GM18511 (cell line): ENCODE results near the gene TUBGCP6.

Source experiments
- ATAC-seq: cut with Tn5 transposase; IDR thresholded peaks from one replicate; pipeline ENCODE4 v1.9.1; 2021; ENCODE audit warnings: mild to moderate bottlenecking, moderate library complexity; ENCODE audit not compliant: unreplicated experiment

The TUBGCP6 gene

DNA sequence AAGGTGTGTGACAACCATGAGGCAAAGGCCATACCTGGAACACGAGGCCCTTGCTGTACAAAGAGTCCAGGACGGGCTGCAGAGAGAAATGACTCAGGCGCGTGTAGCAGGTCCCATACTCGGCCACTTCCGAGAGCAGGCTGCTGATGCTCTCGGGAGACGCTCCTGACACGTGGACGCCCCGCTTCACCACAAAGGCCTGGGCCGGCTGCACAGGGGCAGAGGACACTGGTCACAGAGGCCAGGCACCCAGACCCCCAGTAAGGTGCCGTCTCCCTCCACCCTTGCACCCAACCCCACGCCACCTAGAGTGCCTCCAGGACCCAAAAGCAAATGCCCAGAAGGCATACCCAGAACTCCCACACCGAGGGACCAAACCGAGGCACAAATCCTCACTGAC is 15.5 kb downstream of the TUBGCP6 start:
- no peak for ATAC-seq

GRCh38 chr22:50228366-50228765 is 16.5 kb downstream of the TUBGCP6 start:
- ATAC-seq, result no peak

DNA sequence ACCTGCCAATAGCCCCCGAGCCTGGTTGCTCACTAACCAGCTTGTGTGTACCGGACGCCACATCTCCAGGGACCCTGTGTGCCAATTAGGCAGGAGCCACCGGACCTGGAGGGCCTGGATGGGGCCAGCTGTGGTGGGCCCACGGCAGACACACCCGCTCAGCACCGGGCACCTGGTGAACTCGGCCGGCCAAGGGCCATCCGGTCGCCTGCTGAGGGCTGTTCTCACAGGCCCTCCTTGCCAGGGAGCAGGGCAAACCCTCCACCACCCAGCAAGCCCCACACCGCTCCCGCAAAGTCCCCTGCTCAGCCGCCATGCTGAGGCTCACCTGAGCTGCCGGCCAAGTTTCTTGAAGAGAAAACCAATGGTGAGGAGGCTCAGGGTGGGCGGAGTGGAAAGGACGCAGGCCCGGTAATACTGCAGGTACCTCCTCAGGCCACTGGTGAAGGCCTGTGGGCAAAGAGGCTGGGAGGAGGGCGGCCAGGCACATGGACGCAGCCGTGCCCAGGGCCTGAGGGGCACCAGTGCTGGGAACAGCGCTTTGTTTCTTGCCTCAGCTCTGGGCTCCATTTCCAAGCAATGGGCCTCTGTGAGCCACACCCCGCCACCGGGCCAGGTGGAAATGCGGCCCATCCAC is 17.1 kb downstream of the TUBGCP6 start:
- no peak for ATAC-seq

DNA sequence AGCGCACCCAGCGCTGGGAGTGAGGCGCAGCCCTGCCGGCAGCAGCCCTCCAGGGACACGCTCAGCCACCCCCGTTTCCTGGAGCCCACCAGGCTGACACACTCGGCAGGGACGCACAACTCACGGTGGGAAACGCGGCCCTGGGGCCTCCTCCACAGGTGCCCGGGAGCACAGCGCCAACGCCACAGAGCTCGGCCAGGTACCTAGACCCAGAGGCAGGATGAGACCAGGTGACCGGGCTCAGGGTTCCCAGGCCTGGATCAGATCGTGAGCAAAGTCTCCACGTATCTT is 18.0 kb downstream of the TUBGCP6 start:
- no peak for ATAC-seq

GRCh38 chr22:50226063-50226874 is 18.6 kb downstream of the TUBGCP6 start:
- no peak for ATAC-seq

- no peak for ATAC-seq
These were observed 19.4 kb downstream of the TUBGCP6 start for GRCh38 chr22:50225200-50225969.

DNA sequence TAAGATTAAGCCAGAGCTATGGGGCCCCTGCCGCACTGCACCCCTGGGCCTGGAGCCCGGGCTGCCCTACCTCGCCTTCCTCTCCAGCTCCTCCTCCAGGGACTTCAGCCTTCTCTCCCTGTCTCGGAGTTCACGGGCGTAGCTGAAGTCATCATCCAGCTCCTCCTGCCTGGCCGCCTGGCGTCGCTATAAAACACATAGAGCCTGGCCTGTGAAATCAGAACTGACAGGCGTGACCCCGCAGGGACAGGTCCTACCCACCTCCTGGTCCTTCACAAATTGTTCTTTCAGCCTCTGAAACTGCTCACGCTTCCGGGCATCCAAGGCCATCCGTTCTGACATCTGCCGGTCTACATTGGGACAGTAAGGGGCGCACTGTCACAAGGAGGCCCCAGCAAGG is 20.8 kb downstream of the TUBGCP6 start:
- ATAC-seq, result no peak

GRCh38 chr22:50222508-50222907 is 22.3 kb downstream of the TUBGCP6 start:
- no peak for ATAC-seq

- ATAC-seq, result no peak
These were observed 23.2 kb downstream of the TUBGCP6 start for GRCh38 chr22:50221410-50222300.

- ATAC-seq, result no peak
These were observed 24.0 kb downstream of the TUBGCP6 start for GRCh38 chr22:50220603-50221409.

- no peak for ATAC-seq
These were observed 24.8 kb downstream of the TUBGCP6 start for GRCh38 chr22:50219800-50220602.

DNA sequence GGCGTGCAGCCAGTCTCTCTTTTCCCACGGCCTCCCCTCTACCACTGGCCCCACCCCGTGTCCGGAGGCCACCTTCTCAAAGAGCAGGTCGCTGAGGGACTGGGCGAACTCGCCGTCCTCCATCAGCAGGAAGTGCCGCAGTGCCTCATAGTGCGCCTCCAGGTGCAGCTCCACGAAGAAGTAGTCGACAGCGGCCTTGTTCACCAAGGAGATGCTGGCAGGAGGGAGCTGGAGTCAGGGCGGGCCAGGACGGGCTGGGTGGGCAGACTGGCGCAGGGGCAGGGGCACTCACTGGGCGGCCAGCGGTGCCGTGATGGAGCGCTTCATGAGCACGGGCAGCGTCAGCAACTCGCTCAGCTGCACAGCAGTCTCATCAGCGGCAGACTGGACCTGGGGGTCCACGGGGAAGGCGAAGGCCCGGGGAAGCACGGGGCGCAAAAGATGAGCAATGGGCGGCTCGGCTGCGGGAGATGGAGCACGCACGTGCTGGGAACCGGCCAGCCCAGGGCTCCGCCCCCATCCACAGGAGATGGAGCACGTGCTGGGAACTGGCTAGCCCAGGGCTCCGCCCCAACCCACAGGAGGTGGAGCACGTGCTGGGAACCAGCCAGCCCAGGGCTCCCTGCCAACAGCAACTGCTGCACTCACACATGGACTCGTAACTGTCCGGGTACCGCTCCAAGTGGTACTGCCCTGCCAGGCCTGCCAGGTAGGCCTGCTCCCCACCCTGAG is 25.7 kb downstream of the TUBGCP6 start:
- ATAC-seq, result no peak

GRCh38 chr22:50218153-50218995 is 26.4 kb downstream of the TUBGCP6 start:
- no peak for ATAC-seq

- no peak for ATAC-seq
These were observed 27.2 kb downstream of the TUBGCP6 start for GRCh38 chr22:50217543-50218152.

- no peak for ATAC-seq
These were observed 27.9 kb downstream of the TUBGCP6 start for GRCh38 chr22:50216684-50217520.

DNA sequence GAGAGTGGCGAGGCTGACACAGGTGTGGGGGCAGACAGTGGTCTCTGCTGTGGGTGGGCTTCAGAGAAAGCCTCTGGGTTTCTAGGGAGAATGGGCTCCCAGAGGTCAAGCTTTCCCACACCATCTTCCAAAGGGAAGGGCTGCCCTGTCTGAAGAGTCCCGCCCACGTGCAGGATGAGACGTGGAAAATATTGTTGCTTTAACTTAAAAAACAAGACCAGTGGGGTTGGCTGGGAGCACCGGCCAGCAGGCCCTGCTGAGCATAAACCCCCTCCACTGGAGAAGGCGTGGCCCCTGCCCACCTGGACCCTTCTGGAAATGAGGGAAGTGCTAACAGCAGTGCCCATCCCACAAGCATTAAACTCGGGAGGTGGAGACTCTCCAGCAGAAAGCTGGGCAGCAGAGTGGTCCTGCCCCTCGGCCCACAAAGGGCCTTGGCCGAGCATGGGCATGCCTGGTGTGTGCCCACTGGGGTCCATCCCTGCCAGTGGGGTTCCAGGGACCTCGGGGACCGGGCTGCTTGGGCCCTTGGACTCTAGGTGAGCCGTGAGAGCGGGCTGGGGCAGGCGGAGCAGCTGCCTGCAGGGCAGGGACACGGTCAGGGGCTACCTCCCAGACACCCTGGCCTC is 28.7 kb downstream of the TUBGCP6 start:
- ATAC-seq, result no peak
